ENCODE results near the gene APBB1IP. TPM values are rescaled to one million over a fixed set of nuclear protein-coding genes. Genes with fewer than 3 reads are reported as not detected.

Gene APBB1IP
- total RNA-seq, 1 donor from 2014 or later = not detected

- Histone ChIP-seq H3K4me3 (no peak overlapping the region), H3K9ac (no peak overlapping the region), H3K4me1 (no peaks in the 10 kb centered on the region), H3K79me2 (ENCODE audit: low read depth) (no peaks in the 10 kb centered on the region), H3K9me3 (ENCODE audit: low read depth) (no peaks in the 10 kb centered on the region), H3K36me3 (no peaks in the 10 kb centered on the region), H4K20me1 (ENCODE audit: low read depth) (no peaks in the 10 kb centered on the region), H2AFZ (replicated peaks) (no peak overlapping the region), H3K27ac (no peak overlapping the region), H3K27me3 (no peaks in the 10 kb centered on the region), H3K4me2 (no peak overlapping the region), H3F3A (ENCODE audit: low read depth) (no peaks in the 10 kb centered on the region)
- no peak for DNase-seq (ENCODE audit: low spot score)
- H3K27ac Mint-ChIP-seq = no peak overlapping the region
- no peaks in the 10 kb centered on the region for H3K4me1 Mint-ChIP-seq
- TF ChIP-seq EZH2 (IDR thresholded peaks at IDR 0.05) = no peak
- TF ChIP-seq CTCF (IDR thresholded peaks at IDR 0.05) = no peak
- no peak for TF ChIP-seq EZH2phosphoT487 (IDR thresholded peaks at IDR 0.05)
- no peaks in the 10 kb centered on the region for H3K36me3 Mint-ChIP-seq
- H3K27me3 Mint-ChIP-seq (ENCODE audit: insufficient read depth, low read depth) = no peaks in the 10 kb centered on the region
- no peaks in the 10 kb centered on the region for H3K9me3 Mint-ChIP-seq
- H3K4me3 Mint-ChIP-seq = no peak overlapping the region
Measured at GRCh38 chr10:26448706-26449435, 10.7 kb downstream of the APBB1IP start.

- Histone ChIP-seq H3K4me1 (no peaks in the 10 kb centered on the region), H3K27me3 (no peaks in the 10 kb centered on the region), H3K4me3 (no peak overlapping the region), H3K9ac (no peak overlapping the region), H3K9me3 (ENCODE audit: low read depth) (no peaks in the 10 kb centered on the region), H3K27ac (no peak overlapping the region), H3K36me3 (no peaks in the 10 kb centered on the region), H2AFZ (replicated peaks) (no peak overlapping the region), H3F3A (ENCODE audit: low read depth) (no peaks in the 10 kb centered on the region), H3K79me2 (ENCODE audit: low read depth) (no peaks in the 10 kb centered on the region), H3K4me2 (no peak overlapping the region), H4K20me1 (ENCODE audit: low read depth) (no peaks in the 10 kb centered on the region)
- H3K27me3 Mint-ChIP-seq (ENCODE audit: insufficient read depth, low read depth) = no peaks in the 10 kb centered on the region
- H3K4me1 Mint-ChIP-seq = no peaks in the 10 kb centered on the region
- DNase-seq (ENCODE audit: low spot score) = no peak
- H3K9me3 Mint-ChIP-seq = no peaks in the 10 kb centered on the region
- no peak for TF ChIP-seq EZH2 (IDR thresholded peaks at IDR 0.05)
- no peak for TF ChIP-seq EZH2phosphoT487 (IDR thresholded peaks at IDR 0.05)
- no peak for TF ChIP-seq CTCF (IDR thresholded peaks at IDR 0.05)
- H3K36me3 Mint-ChIP-seq = no peaks in the 10 kb centered on the region
- no peak overlapping the region for H3K4me3 Mint-ChIP-seq
- no peak overlapping the region for H3K27ac Mint-ChIP-seq
Measured at GRCh38 chr10:26449726-26450125, 11.6 kb downstream of the APBB1IP start.

- no peak overlapping the region for H3K4me3 Mint-ChIP-seq
- Histone ChIP-seq H3K36me3 (no peaks in the 10 kb centered on the region), H3K4me1 (no peaks in the 10 kb centered on the region), H3K79me2 (ENCODE audit: low read depth) (no peaks in the 10 kb centered on the region), H3K4me2 (no peak overlapping the region), H3F3A (ENCODE audit: low read depth) (no peaks in the 10 kb centered on the region), H3K9me3 (ENCODE audit: low read depth) (no peaks in the 10 kb centered on the region), H3K27ac (no peak overlapping the region), H2AFZ (replicated peaks) (no peak overlapping the region), H3K9ac (no peak overlapping the region), H3K27me3 (no peaks in the 10 kb centered on the region), H3K4me3 (no peak overlapping the region), H4K20me1 (ENCODE audit: low read depth) (no peaks in the 10 kb centered on the region)
- no peak overlapping the region for H3K27ac Mint-ChIP-seq
- H3K9me3 Mint-ChIP-seq = no peaks in the 10 kb centered on the region
- H3K27me3 Mint-ChIP-seq (ENCODE audit: insufficient read depth, low read depth) = peaks cover 2% of the 10 kb centered on the region
- no peaks in the 10 kb centered on the region for H3K4me1 Mint-ChIP-seq
- no peak for TF ChIP-seq EZH2phosphoT487 (IDR thresholded peaks at IDR 0.05)
- no peak for TF ChIP-seq CTCF (IDR thresholded peaks at IDR 0.05)
- no peak for TF ChIP-seq EZH2 (IDR thresholded peaks at IDR 0.05)
- no peak for DNase-seq (ENCODE audit: low spot score)
- no peaks in the 10 kb centered on the region for H3K36me3 Mint-ChIP-seq
Measured at GRCh38 chr10:26451903-26452302, 13.8 kb downstream of the APBB1IP start.
